GM23338 (cell line): ENCODE data around the gene CSNK1E.

Source experiments
- EZH2 ChIP-seq: fragments of 200-600 bp; sonication (generic); IDR thresholded peaks from one replicate; pipeline ENCODE4 v1.8.0; 2017; ENCODE audit warnings: antibody characterized with exemption, mild to moderate bottlenecking, low read depth; ENCODE audit not compliant: unreplicated experiment
- EZH2phosphoT487 ChIP-seq: fragments of 200-600 bp; sonication (generic); IDR thresholded peaks from one replicate; pipeline ENCODE4 v1.8.1; 2018; ENCODE audit warnings: antibody characterized with exemption; ENCODE audit not compliant: unreplicated experiment
- POLR2AphosphoS5 ChIP-seq: IDR thresholded peaks from 2 replicates; pipeline ENCODE4 v1.6.1; 2016; ENCODE audit warnings: antibody characterized with exemption, low read depth
- REST ChIP-seq: IDR thresholded peaks from one replicate; pipeline ENCODE4 v1.6.1; 2018; ENCODE audit warnings: antibody characterized with exemption; ENCODE audit not compliant: unreplicated experiment
- TF ChIP-seq, protein P1 (sequence below), 2 experiments: fragments of 200-600 bp in 1 of 2; sonication (generic) in 1 of 2; conservative IDR thresholded peaks; 2 replicates each; pipeline versions ENCODE4 v1.5.1 to v1.6.1; 2016 to 2017; ENCODE audit warnings: antibody characterized with exemption in 2 of 2, low read depth in 2 of 2, mild to moderate bottlenecking in 2 of 2, moderate library complexity in 1 of 2

GRCh38 chr22:38304526-38304925 lies 12.7 kb downstream of the CSNK1E start:
- TF ChIP-seq, protein P1, sequence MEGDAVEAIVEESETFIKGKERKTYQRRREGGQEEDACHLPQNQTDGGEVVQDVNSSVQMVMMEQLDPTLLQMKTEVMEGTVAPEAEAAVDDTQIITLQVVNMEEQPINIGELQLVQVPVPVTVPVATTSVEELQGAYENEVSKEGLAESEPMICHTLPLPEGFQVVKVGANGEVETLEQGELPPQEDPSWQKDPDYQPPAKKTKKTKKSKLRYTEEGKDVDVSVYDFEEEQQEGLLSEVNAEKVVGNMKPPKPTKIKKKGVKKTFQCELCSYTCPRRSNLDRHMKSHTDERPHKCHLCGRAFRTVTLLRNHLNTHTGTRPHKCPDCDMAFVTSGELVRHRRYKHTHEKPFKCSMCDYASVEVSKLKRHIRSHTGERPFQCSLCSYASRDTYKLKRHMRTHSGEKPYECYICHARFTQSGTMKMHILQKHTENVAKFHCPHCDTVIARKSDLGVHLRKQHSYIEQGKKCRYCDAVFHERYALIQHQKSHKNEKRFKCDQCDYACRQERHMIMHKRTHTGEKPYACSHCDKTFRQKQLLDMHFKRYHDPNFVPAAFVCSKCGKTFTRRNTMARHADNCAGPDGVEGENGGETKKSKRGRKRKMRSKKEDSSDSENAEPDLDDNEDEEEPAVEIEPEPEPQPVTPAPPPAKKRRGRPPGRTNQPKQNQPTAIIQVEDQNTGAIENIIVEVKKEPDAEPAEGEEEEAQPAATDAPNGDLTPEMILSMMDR (conservative IDR thresholded peaks at IDR 0.05; ENCODE audit: low read depth in 2 of 2) = peak; percentile 15 to 22; a peak in 2 of 4 replicates
- TF ChIP-seq EZH2 (no peak), EZH2phosphoT487 (no peak), REST (no peak), POLR2AphosphoS5 (no peak)
